Spleen (tissue), 11 donors: ENCODE results near the gene MEGF8. TPM values are rescaled to one million over a fixed set of nuclear protein-coding genes. Genes with fewer than 3 reads are reported as not detected.
"Not testable (repeated sequence)": the region's sequence is repeated elsewhere in the genome, so short reads cannot be mapped to it uniquely, and the experiment has no call there.

Experiments
- DNase-seq: peaks from one replicate; pipeline ENCODE4 v3.0.0-alpha.2; 2020
- H3K27ac ChIP-seq, 8 donors: fragments of 200-600 bp; sonication (generic) in 7 of 8; 1 replicate in 4 of 8; 2 replicates in 4 of 8; pipeline versions ENCODE4 v1.5.0 to v1.8.0; 2016 to 2021; ENCODE audit warnings: inconsistent platforms in 4 of 8, mild to moderate bottlenecking in 4 of 8, moderate library complexity in 1 of 8
- H3K27me3 ChIP-seq, 7 donors: fragments of 200-600 bp; sonication (generic) in 6 of 7; replicated peaks in 1 of 7; 1 replicate in 4 of 7; 2 replicates in 3 of 7; pipeline versions ENCODE4 v1.5.0 to v1.8.0; 2016 to 2021; ENCODE audit warnings: inconsistent platforms in 3 of 7, mild to moderate bottlenecking in 1 of 7
- H3K36me3 ChIP-seq, 6 donors: fragments of 200-600 bp; sonication (generic) in 5 of 6; 1 replicate in 4 of 6; 2 replicates in 2 of 6; pipeline versions ENCODE4 v1.5.0 to v1.8.0; 2016 to 2021; ENCODE audit warnings: inconsistent platforms in 2 of 6
- H3K4me1 ChIP-seq, 6 donors: fragments of 200-600 bp; sonication (generic) in 5 of 6; 1 replicate in 3 of 6; 2 replicates in 3 of 6; pipeline versions ENCODE4 v1.5.0 to v1.8.0; 2016 to 2021; ENCODE audit warnings: inconsistent platforms in 3 of 6
- H3K4me3 ChIP-seq, 8 donors: fragments of 200-600 bp; sonication (generic) in 7 of 8; 1 replicate in 4 of 8; 2 replicates in 4 of 8; pipeline versions ENCODE4 v1.5.0 to v1.8.0; 2016 to 2021; ENCODE audit warnings: inconsistent platforms in 4 of 8, mild to moderate bottlenecking in 4 of 8, moderate library complexity in 2 of 8
- H3K9me3 ChIP-seq, 8 donors: fragments of 200-600 bp; sonication (generic) in 7 of 8; 1 replicate in 4 of 8; 2 replicates in 4 of 8; pipeline versions ENCODE4 v1.5.0 to v1.8.0; 2016 to 2021; ENCODE audit warnings: inconsistent platforms in 4 of 8
- POLR2A ChIP-seq, 3 donors: fragments of 450-650 bp; IDR thresholded peaks; one replicate each; pipeline ENCODE4 v1.5.1; 2017; ENCODE audit warnings: antibody characterized with exemption in 3 of 3, mild to moderate bottlenecking in 1 of 3
- POLR2AphosphoS5 ChIP-seq, 3 donors: sonication (generic); formaldehyde crosslinking; IDR thresholded peaks; one replicate each; pipeline ENCODE4 v1.5.1; 2017; ENCODE audit warnings: antibody characterized with exemption in 3 of 3
- WGBS, 5 donors: extraction: QIAGEN DNeasy Blood & Tissue Kit in 3 of 5; methylation state at CpG; one replicate each; pipeline versions ENCODE4 v1.1.5 to v1.1.7; 2013 to 2018; 5-methylcytosine and 5-hydroxymethylcytosine counted together
- intact Hi-C: fragments of 100-400 bp; cut with DNase I; formaldehyde crosslinking; loops from one replicate; pipeline ENCODE4 v1.15.0; 2023; ENCODE audit warnings: low total_unique reads
- polyA plus RNA-seq, 3 donors: library from polyadenylated mRNA; stranded (reverse); fragments of 200-250 nt; gene quantifications; one replicate each; pipeline ENCODE4 v1.2.1, GENCODE V29; 2013
- total RNA-seq, 7 donors: library from RNA; depleted of rRNA in 3 of 7; stranded (reverse); fragments of >200 nt in 3 of 7; fragmentation: NEBNext Ultra II Directional in 4 of 7; extraction: Animal tissue kit (Norgen Biotek cat#: 25700) in 4 of 7; gene quantifications; one replicate each; pipeline versions ENCODE4 v1.1.0 to v1.2.1, GENCODE V29; 2016 to 2021
- TF ChIP-seq, protein P1 (sequence below), 11 experiments: fragments of 200-600 bp in 7 of 11; fragments of 450-650 bp in 4 of 11; sonication (generic) in 4 of 11; IDR thresholded peaks in 8 of 11; conservative IDR thresholded peaks in 3 of 11; 1 replicate in 7 of 11; 2 replicates in 4 of 11; pipeline versions ENCODE4 v1.4.0 to v1.8.0; 2016 to 2021; ENCODE audit warnings: antibody characterized with exemption in 11 of 11, inconsistent platforms in 4 of 11, mild to moderate bottlenecking in 1 of 11
- donor health status: healthy with polysubstance abuse.
- donor health status: DM: no; HTN: no; CAD: no; lungs with moderate emphysema.
- donor health status: DM: no; HTN: no; CAD: no.
- donor health status: Bipolar disorder and iron deficiency.
- donor health status: healthy.
- donor health status: DM: no; HTN: no; CAD: no.
- donor health status: DM: yes; HTN: yes; CAD: no.

The MEGF8 gene
- total and polyA plus RNA-seq, 10 donors = 2.3 to 26.2 (median 18.7) TPM

DNA sequence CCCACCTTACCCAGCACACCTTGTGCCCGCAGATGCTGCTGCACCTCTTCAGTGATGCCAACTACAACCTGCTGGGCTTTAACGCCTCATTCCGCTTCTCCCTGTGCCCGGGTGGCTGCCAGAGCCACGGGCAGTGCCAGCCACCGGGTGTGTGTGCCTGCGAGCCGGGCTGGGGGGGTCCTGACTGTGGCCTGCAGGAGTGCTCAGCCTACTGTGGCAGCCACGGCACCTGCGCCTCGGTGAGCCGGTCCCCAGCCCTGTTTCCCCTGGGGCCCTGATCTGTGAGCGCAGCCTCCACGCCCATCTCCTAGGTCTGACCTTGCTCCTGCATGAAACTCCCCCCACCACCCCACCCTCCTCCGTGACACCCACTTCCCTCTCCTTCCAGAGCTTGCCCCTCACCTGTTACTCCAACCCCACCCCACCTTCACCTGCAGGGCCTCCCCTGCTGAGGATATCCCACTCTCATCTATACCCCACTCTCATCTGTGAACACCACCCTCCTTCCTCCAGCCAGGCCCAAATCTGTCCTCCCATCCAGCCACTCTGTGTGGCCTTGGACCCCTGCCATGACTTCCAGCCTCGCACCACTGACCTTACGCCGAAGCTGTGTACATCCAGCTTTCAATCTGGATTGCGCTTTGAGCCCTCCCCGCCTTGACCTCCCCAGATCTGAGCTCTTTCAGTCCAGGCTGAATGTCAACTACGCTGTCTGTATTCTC, 8.7 kb downstream of the MEGF8 start:
- TF ChIP-seq POLR2A (IDR thresholded peaks at IDR 0.05) = no peak
- TF ChIP-seq, protein P1, sequence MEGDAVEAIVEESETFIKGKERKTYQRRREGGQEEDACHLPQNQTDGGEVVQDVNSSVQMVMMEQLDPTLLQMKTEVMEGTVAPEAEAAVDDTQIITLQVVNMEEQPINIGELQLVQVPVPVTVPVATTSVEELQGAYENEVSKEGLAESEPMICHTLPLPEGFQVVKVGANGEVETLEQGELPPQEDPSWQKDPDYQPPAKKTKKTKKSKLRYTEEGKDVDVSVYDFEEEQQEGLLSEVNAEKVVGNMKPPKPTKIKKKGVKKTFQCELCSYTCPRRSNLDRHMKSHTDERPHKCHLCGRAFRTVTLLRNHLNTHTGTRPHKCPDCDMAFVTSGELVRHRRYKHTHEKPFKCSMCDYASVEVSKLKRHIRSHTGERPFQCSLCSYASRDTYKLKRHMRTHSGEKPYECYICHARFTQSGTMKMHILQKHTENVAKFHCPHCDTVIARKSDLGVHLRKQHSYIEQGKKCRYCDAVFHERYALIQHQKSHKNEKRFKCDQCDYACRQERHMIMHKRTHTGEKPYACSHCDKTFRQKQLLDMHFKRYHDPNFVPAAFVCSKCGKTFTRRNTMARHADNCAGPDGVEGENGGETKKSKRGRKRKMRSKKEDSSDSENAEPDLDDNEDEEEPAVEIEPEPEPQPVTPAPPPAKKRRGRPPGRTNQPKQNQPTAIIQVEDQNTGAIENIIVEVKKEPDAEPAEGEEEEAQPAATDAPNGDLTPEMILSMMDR (IDR thresholded peaks at IDR 0.05 in 8 of 11, conservative IDR thresholded peaks at IDR 0.05 in 3 of 11) = no peak
- no peak for TF ChIP-seq POLR2AphosphoS5 (IDR thresholded peaks at IDR 0.05)
- DNase-seq = no peak
- WGBS, 5 donors = 72 to 84% (median 75%) methylated on average over 20 to 21 of the region's 21 CpGs
- Histone ChIP-seq H3K4me1 (peaks cover 0 to 18% (median 10%) of the 10 kb centered on the region in 6 donors), H3K27ac (no peak overlapping the region), H3K4me3 (no peak overlapping the region), H3K27me3 (no peaks in the 10 kb centered on the region), H3K36me3 (peaks cover 0 to 43% (median 15%) of the 10 kb centered on the region in 6 donors), H3K9me3 (no peaks in the 10 kb centered on the region)
- intact Hi-C loops = no loop called here

DNA sequence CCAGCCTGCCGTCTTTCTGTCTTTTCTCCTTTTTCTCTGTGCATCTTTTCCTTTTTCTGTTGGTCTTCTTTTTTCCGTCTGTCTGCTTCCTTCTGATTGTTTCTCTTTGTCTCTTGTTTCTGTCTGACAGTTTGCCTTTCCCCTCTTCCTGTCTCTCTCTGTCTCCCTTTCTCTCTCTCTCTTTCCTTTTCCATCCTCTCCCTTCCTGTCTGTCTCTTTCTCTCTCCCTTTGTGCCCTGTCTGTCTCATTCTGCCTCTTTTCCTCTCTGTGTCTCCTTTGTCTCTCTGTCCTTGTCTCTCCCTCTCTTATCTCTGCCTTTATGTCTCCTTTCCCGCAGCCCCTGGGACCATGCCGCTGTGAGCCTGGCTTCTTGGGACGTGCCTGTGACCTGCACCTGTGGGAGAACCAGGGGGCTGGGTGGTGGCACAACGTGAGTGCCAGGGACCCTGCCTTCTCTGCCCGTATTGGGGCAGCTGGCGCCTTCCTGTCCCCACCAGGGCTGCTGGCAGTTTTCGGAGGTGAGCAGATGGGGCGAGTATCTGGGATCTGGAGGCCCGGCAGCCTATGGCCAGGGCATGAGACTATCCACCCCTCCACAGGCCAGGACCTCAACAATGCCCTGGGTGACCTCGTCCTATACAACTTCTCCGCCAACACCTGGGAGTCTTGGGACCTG, 9.4 kb downstream of the MEGF8 start:
- WGBS, 5 donors = 84 to 92% (median 86%) methylated on average over 12 to 13 of the region's 13 CpGs
- Histone ChIP-seq H3K27me3 (no peaks in the 10 kb centered on the region), H3K4me3 (no peak overlapping the region), H3K9me3 (no peaks in the 10 kb centered on the region), H3K4me1 (peaks cover 0 to 18% (median 10%) of the 10 kb centered on the region in 6 donors), H3K36me3 (peaks cover 0 to 47% (median 15%) of the 10 kb centered on the region in 6 donors), H3K27ac (no peak overlapping the region)
- DNase-seq = no peak
- TF ChIP-seq POLR2AphosphoS5 (IDR thresholded peaks at IDR 0.05) (no peak), POLR2A (IDR thresholded peaks at IDR 0.05) (no peak)
- TF ChIP-seq, protein P1 (IDR thresholded peaks at IDR 0.05 in 8 of 11, conservative IDR thresholded peaks at IDR 0.05 in 3 of 11) = no peak
- intact Hi-C loops = no loop called here

DNA sequence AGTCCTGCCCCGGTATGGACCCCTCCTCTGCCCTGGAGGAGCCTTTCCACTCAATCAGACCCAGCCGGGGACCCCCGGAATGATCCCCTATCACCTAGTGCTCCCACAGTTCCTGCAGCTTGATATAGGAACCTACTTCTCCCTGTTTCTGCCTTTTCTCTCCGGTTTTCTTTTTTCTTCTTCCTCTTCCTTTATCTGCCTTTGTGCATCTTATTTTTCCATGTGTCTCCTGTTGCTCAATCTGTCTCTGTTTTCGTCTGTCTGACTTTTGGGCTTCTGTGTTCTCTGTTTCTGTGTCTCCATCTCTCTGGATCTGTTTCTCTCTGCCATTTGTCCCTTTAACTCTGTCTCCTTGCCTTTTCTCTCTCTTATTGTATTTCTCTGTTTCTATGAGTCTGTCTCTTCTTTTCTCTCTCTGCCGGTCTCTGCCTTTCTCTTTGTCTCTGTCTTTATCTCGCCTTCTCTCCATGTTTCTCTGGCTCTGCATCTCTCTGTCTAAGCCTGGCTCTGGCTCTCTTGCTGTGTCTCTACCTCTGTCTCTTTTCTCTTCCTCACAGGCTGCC, 10.0 kb downstream of the MEGF8 start:
- Histone ChIP-seq H3K4me1 (peaks cover 0 to 18% (median 10%) of the 10 kb centered on the region in 6 donors), H3K27ac (no peak overlapping the region), H3K36me3 (peaks cover 0 to 51% (median 15%) of the 10 kb centered on the region in 6 donors), H3K9me3 (no peaks in the 10 kb centered on the region), H3K27me3 (no peaks in the 10 kb centered on the region), H3K4me3 (no peak overlapping the region)
- intact Hi-C loops = no loop called here
- TF ChIP-seq, protein P1 (IDR thresholded peaks at IDR 0.05 in 8 of 11, conservative IDR thresholded peaks at IDR 0.05 in 3 of 11) = no peak
- TF ChIP-seq POLR2AphosphoS5 (IDR thresholded peaks at IDR 0.05) (no peak), POLR2A (IDR thresholded peaks at IDR 0.05) (no peak)
- DNase-seq = no peak
- 82 to 92% (median 83%) methylated on average over 7 of the region's 7 CpGs for WGBS, 5 donors

DNA sequence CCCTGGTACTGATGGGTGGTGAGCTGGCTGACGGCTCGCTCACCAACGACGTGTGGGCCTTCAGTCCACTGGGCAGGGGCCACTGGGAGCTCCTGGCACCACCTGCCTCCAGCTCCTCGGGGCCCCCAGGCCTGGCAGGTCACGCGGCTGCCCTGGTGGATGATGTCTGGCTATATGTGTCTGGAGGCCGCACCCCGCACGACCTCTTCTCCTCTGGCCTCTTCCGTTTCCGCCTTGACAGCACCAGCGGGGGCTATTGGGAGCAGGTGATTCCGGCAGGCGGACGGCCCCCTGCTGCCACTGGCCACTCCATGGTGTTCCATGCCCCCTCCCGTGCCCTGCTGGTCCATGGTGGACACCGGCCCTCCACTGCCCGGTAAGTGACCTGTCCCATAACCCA, 10.5 kb downstream of the MEGF8 start:
- WGBS, 5 donors = 89 to 97% (median 94%) methylated on average over 18 to 19 of the region's 19 CpGs
- Histone ChIP-seq H3K4me1 (peaks cover 0 to 18% (median 10%) of the 10 kb centered on the region in 6 donors), H3K4me3 (no peak overlapping the region), H3K9me3 (no peaks in the 10 kb centered on the region), H3K27ac (no peak overlapping the region), H3K27me3 (no peaks in the 10 kb centered on the region), H3K36me3 (peaks cover 0 to 52% (median 16%) of the 10 kb centered on the region in 6 donors)
- intact Hi-C loops = no loop called here
- no peak for TF ChIP-seq POLR2A (IDR thresholded peaks at IDR 0.05)
- TF ChIP-seq, protein P1 (IDR thresholded peaks at IDR 0.05 in 8 of 11, conservative IDR thresholded peaks at IDR 0.05 in 3 of 11) = no peak
- no peak for TF ChIP-seq POLR2AphosphoS5 (IDR thresholded peaks at IDR 0.05)
- DNase-seq = no peak

DNA sequence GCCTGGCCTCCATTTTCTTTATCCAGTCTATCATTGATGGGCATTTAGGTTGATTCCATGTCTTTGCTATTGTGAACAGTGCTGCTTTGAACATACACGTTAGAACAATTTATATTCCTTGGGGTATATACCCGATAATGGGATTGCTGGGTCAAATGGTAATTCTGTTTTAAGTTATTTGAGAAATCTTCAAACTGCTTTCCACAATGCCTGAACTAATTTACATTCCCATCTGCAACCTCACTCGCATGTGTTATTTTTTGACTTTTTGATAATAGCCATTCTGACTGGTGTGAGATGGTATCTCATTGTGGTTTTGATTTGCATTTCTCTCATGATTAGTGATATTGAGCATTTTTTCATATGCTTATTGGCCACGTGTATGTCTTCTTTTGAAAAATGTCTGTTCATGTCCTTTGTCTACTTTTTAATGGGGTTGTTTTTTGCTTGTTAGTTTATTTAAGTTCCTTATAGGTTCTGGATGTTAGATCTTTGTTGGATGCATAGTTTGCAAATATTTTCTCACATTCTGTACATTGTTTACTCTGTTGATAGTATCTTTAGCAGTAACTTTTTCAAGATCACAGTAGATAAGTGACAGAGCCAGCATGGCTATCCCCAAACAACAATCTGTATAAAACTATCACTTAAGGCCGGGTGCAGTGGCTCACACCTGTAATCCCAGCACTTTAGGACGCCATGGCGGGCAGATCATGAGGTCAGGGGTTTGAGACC, 13.9 kb downstream of the MEGF8 start:
- not testable (repeated sequence) for DNase-seq, H3K4me1 ChIP-seq
- 82 to 91% (median 85%) methylated on average over 7 of the region's 7 CpGs for WGBS, 5 donors

DNA sequence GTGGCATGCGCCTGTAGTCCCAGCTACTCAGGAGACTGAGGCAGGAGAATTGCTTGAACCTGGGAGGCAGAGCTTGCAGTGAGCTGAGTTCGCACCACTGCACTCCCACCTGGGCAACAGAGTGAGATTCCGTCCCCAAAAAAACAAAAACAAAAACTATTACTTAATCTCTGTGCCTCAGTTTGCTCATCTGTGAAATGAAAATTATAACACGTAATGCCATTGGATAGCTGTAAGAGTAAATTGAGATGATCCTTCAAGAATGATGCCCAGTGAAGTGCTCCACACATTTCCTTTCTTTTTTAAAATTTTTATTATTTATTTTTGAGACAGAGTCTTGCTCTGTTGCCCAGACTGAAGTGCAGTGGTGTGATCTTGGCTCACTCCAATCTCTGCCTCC, 14.5 kb downstream of the MEGF8 start:
- intact Hi-C loops, H3K4me3 ChIP-seq, DNase-seq, H3K27ac ChIP-seq, H3K9me3 ChIP-seq, H3K4me1 ChIP-seq, H3K27me3 ChIP-seq: not testable (repeated sequence)
- H3K36me3 ChIP-seq = peaks cover 0 to 79% (median 26%) of the 10 kb centered on the region in 6 donors
- 93 to 96% (median 93%) methylated on average over 4 of the region's 4 CpGs for WGBS, 5 donors

More for the DNA sequence above, 13.9 kb downstream of the MEGF8 start:
- H3K27me3 ChIP-seq, H3K4me3 ChIP-seq, H3K9me3 ChIP-seq, H3K27ac ChIP-seq, intact Hi-C loops: not testable (repeated sequence)
- peaks cover 0 to 73% (median 20%) of the 10 kb centered on the region in 6 donors for H3K36me3 ChIP-seq
